Stimulated activated CD4-positive, alpha-beta T cell treated with anti-CD3 and anti-CD28 coated beads, TNF-alpha, amount 100 ng/mL, for 1 hour (primary cell): ENCODE measurements around the gene FDXR.
"Not testable (repeated sequence)": the region's sequence is repeated elsewhere in the genome, so short reads cannot be mapped to it uniquely, and the experiment has no call there.

ENCODE experiments used
- DNase-seq, 3 donors: peaks; one replicate each; pipeline ENCODE4 v3.0.0-alpha.2; 2020; ENCODE audit warnings: low read depth in 3 of 3, low spot score in 1 of 3

The FDXR gene, protein sequence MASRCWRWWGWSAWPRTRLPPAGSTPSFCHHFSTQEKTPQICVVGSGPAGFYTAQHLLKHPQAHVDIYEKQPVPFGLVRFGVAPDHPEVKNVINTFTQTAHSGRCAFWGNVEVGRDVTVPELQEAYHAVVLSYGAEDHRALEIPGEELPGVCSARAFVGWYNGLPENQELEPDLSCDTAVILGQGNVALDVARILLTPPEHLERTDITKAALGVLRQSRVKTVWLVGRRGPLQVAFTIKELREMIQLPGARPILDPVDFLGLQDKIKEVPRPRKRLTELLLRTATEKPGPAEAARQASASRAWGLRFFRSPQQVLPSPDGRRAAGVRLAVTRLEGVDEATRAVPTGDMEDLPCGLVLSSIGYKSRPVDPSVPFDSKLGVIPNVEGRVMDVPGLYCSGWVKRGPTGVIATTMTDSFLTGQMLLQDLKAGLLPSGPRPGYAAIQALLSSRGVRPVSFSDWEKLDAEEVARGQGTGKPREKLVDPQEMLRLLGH

DNA sequence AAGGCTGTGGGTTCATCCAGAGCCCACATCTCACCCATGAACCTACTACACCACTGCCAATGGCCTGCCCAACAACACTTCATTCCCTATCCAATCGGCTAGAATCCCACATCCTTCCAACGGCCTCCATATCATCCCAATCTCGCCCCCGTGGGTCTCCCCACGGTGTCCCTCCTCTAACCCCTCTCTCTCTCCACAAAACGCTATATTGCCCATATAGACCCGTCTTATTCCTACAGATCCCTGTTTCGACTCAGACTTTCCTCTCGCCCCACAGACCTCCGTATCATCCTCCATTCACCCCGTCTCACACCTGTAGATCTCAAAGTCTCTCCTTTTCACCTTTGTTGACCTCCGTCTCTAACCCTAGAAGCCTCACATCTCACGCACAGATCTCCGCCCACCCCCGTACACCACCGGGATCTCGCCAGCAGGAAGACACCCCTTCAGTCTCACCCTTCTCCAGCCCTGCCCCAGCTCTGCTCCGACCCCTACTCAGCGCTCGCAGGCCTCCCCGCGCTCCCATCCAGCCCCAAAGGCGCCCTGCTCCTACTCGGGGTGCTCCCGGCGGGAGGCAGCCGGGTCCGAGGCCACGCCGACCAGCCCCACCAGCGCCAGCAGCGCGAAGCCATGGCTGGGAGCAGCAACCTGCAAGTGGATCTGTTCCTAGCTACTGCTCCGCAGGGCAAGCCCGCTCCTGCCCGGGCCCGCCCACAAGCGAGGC, at the start of gene FDXR:
FDXR (minus strand) TSS at position 682 of the 724 bp plus-strand sequence; CDS start at position 632, 50 bp downstream.
- no peak for DNase-seq

DNA sequence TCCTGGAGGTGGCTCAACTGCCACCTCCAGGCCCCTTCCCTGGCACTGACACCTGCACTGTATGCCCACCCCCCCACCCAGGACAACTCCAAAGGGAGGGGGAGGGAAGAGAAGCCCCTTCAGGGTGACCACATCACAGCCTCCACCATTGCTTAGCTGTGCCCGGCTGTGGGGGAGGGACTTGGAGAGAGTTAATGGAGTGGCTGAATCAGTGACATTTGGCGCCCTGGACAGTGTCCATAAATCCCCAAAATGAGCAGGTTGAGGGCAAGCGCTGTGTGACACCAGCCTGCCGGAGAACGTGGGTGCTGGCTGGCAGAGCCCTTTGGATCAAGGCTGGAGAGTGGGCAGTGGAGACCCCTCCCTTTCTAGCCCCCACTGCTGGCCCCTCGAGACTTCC, 49.4 kb upstream of the FDXR start:
- no peak for DNase-seq

GRCh38 chr17:74921769-74922168, 49.0 kb upstream of the FDXR start:
- no peak for DNase-seq

- DNase-seq, result no peak
Observed at GRCh38 chr17:74921026-74921681, 48.4 kb upstream of the FDXR start.

- DNase-seq, result no peak
Observed at GRCh38 chr17:74920642-74921025, 47.8 kb upstream of the FDXR start.

GRCh38 chr17:74920306-74920620, 47.5 kb upstream of the FDXR start:
- no peak for DNase-seq

GRCh38 chr17:74919440-74920305, 46.9 kb upstream of the FDXR start:
- DNase-seq, result no peak

GRCh38 chr17:74918906-74919305, 46.1 kb upstream of the FDXR start:
- no peak for DNase-seq

- DNase-seq, result no peak
Observed at GRCh38 chr17:74917430-74917829, 44.6 kb upstream of the FDXR start.

DNA sequence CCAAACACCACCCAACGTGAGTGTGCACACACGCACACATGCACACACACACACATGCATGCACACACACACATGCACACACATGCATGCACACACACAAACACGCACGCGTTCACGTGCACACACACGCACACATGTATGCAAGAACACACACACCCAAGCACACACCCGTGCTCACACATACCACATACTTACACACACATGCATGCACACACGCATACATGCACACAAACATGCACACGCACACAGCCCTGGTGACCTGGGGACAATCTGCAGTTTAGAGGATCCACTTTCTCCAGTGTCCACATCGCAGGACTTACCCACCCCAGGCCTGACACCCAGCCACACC, 44.0 kb upstream of the FDXR start:
- no peak for DNase-seq

GRCh38 chr17:74916136-74916850, 43.5 kb upstream of the FDXR start:
- DNase-seq, result no peak

GRCh38 chr17:74911423-74911822, 38.6 kb upstream of the FDXR start:
- not testable (repeated sequence) for DNase-seq

DNA sequence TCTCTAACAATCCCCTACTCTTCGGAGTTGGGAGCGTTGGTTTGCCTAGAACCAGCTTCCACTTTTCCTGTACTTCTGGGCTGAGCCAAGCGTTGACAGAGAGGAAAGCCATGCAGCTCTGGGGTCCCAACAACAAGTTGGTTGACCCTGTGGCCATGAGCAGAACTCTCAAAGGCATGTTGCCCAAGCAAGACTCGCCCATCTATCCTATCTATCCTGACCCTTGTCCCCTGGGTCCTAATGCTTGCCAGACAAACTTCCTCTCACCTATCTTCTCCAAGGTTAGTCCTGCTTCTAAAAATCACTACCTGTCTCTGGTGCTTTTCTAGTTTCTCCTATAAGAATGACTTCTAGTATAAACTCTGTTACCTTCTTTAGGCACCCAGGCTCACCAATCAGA, 36.3 kb upstream of the FDXR start:
- DNase-seq, result not testable (repeated sequence)

DNA sequence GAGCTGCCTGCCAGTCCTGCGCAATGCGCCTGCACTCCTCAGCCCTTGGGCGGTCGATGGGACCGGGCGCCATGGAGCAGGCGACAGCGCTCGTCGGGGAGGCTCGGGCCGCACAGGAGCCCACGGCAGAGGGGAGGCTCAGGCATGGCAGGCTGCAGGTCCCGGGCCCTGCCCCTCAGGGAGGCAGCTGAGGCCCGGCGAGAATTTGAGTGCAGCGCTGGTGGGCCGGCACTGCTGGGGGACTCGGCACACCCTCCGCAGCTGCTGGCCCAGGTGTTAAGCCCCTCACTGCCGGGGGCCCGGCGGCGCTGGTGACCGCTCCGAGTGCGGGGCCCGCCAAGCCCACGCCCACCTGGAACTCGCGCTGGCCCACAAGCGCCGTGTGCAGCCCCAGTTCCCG, 34.2 kb upstream of the FDXR start:
- DNase-seq, result no peak

DNA sequence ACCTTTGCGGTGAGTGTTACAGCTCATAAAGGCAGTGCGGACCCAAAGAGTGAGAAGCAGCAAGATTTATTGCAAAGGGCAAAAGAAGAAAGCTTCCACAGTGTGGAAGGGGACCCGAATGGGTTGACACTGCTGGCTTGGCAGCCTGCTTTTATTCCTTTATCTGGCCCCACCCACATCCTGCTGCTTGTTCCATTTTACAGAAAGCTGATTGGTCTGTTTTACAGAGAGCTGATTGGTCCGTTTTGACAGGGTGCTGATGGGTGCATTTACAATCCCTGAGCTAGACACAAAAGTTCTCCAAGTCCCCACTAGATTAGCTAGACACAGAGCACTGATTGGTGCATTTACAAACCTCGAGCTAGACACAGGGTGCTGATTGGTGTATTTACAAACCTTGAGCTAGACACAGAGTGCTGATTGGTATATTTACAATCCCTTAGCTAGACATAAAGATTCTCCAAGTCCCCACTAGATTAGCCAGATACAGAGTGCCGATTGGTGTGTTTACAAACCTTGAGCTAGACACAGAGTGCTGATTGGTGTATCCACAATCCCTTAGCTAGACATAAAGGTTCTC, 33.5 kb upstream of the FDXR start:
- DNase-seq, result not testable (repeated sequence)

- DNase-seq, result no peak
Observed at GRCh38 chr17:74904687-74905409, 32.1 kb upstream of the FDXR start.

DNA sequence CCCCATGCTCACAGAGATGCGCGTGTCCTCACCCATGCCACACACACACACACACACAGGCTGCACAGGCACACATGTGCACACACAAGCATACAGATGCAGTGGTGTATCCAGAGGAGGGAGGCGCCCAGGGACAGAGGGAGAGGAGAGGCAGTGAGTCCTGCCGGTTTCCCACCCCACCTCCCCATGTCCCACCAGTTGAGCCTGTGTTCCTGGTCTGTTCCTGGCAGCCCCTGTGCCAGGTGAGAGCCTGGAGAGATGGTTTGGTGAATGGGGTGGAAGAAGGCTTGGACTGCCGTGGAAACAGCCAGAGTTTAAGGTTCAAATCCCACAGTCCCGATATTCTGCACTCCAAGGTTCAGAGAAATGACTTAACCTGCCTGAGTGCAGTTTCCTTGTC, 30.9 kb upstream of the FDXR start:
- no peak for DNase-seq

DNA sequence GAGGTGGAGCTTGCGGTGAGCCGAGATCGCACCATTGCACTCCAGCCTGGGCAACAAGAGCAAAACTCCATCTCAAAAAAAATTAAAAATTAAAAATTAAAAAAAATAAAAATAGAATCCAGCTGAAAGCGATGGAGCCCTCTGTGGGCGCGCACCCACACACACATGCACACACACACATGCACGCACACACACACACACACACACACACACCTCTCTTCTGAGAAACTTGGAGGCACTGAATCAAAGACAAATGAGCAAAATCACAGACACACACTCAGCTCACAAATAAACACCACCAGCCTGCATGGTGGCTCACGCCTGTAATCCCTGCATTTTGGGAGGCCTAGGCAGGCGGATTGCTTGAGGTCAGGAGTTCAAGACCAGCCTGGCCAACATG, 30.2 kb upstream of the FDXR start:
- no peak for DNase-seq

- no peak for DNase-seq
Observed at GRCh38 chr17:74901353-74902135, 28.8 kb upstream of the FDXR start.
